Measurements from ENCODE around the gene USP3.
A peak's percentile ranks its signal among the peaks of the same experiment; 100 is the strongest.

GRCh38 chr15:63504979-63505841 is 817 bp downstream of the USP3 start:
- TF ChIP-seq CTCF (IDR thresholded peaks at IDR 0.05 in 8 of 11, conservative IDR thresholded peaks at IDR 0.05 in 3 of 11), result peak in 10 of 11 experiments; percentile 35 to 73 (median 52)
- TF ChIP-seq POLR2AphosphoS5 (IDR thresholded peaks at IDR 0.05), result peak; percentile 41 to 66 (median 53)
- no peak for TF ChIP-seq POLR2A (IDR thresholded peaks at IDR 0.05)
